Stimulated activated CD8-positive, alpha-beta memory T cell treated with anti-CD3 and anti-CD28 coated beads, Interleukin-15, amount 100 ng/mL, for 1 hour (primary cell): Measurements from ENCODE around the gene MTMR1.

Experiments used
- DNase-seq: peaks from one replicate; pipeline ENCODE4 v3.0.0-alpha.2; 2020; ENCODE audit warnings: low read depth

MTMR1 gene

GRCh38 chrX:150696866-150697265 is 3.7 kb downstream of the MTMR1 start:
- DNase-seq: no peak

GRCh38 chrX:150697641-150698040 is 4.4 kb downstream of the MTMR1 start:
- DNase-seq: no peak

- no peak for DNase-seq
Measured at GRCh38 chrX:150698981-150699380, 5.8 kb downstream of the MTMR1 start.

- DNase-seq: no peak
Measured at GRCh38 chrX:150700107-150700506, 6.9 kb downstream of the MTMR1 start.

- DNase-seq: no peak
Measured at GRCh38 chrX:150701377-150701776, 8.2 kb downstream of the MTMR1 start.

- DNase-seq: no peak
Measured at GRCh38 chrX:150702966-150703694, 9.9 kb downstream of the MTMR1 start.

GRCh38 chrX:150703695-150703974 is 10.4 kb downstream of the MTMR1 start:
- no peak for DNase-seq

- no peak for DNase-seq
Measured at GRCh38 chrX:150704030-150704613, 10.9 kb downstream of the MTMR1 start.

GRCh38 chrX:150712619-150713018 is 19.4 kb downstream of the MTMR1 start:
- DNase-seq: no peak

- no peak for DNase-seq
Measured at GRCh38 chrX:150715184-150715583, 22.0 kb downstream of the MTMR1 start.

GRCh38 chrX:150719621-150720020 is 26.4 kb downstream of the MTMR1 start:
- no peak for DNase-seq

- DNase-seq: no peak
Measured at GRCh38 chrX:150729956-150730355, 36.8 kb downstream of the MTMR1 start.

GRCh38 chrX:150730719-150731118 is 37.5 kb downstream of the MTMR1 start:
- no peak for DNase-seq

- no peak for DNase-seq
Measured at GRCh38 chrX:150731795-150732194, 38.6 kb downstream of the MTMR1 start.

GRCh38 chrX:150736475-150736874 is 43.3 kb downstream of the MTMR1 start:
- DNase-seq: no peak

- DNase-seq: no peak
Measured at GRCh38 chrX:150752124-150752523, 58.9 kb downstream of the MTMR1 start.

GRCh38 chrX:150753357-150753756 is 60.2 kb downstream of the MTMR1 start:
- DNase-seq: no peak

- DNase-seq: no peak
Measured at GRCh38 chrX:150753968-150754367, 60.8 kb downstream of the MTMR1 start.

- DNase-seq: no peak
Measured at GRCh38 chrX:150757371-150757770, 64.2 kb downstream of the MTMR1 start.

GRCh38 chrX:150759568-150760416 is 66.6 kb downstream of the MTMR1 start:
- DNase-seq: no peak

- no peak for DNase-seq
Measured at GRCh38 chrX:150761176-150761818, 68.1 kb downstream of the MTMR1 start.

- DNase-seq: no peak
Measured at GRCh38 chrX:150761819-150762216, 68.6 kb downstream of the MTMR1 start.
